PC-9 (cell line): ENCODE data around the gene APLN. TPM values are rescaled to one million over a fixed set of nuclear protein-coding genes. Genes with fewer than 3 reads are reported as not detected.

Source experiments
- BruUV-seq: library from RNA; stranded (reverse); fragments of 400-500 nt; replicated peaks from 2 replicates; lab custom pipeline; 2021; lab: Mats Ljungman, UMichigan
- CTCF ChIA-PET: fragments of 300-600 bp; sonication (Branson Sonifier 250); formaldehyde crosslinking; loops from one replicate; lab custom pipeline; 2022; ENCODE audit warnings: antibody characterized with exemption; lab: Charles Lee
- POLR2A ChIA-PET: fragments of 300-600 bp; sonication (Branson Sonifier 250); formaldehyde crosslinking; loops from one replicate; lab custom pipeline; 2022; ENCODE audit warnings: antibody characterized with exemption; ENCODE audit not compliant: unreplicated experiment; lab: Charles Lee
- DNase-seq, 2 experiments: peaks; one replicate each; pipeline versions ENCODE4 v3.0.0 to v3.0.0-alpha.2; 2015 to 2022; ENCODE audit warnings: mixed read lengths in 1 of 2
- H2AFZ ChIP-seq: fragments of 200-600 bp; sonication (generic); 2 replicates; pipeline ENCODE4 v1.8.1; 2017; ENCODE audit warnings: antibody characterized with exemption
- H3F3A ChIP-seq: fragments of 200-600 bp; sonication (generic); 2 replicates; pipeline ENCODE4 v1.8.1; 2017; ENCODE audit warnings: antibody characterized with exemption, mild to moderate bottlenecking, low read depth; ENCODE audit not compliant: insufficient read depth
- H3K27ac ChIP-seq: fragments of 200-600 bp; sonication (generic); 2 replicates; pipeline ENCODE4 v1.6.1; 2016; ENCODE audit warnings: mixed run types
- H3K27me3 ChIP-seq: fragments of 200-600 bp; sonication (generic); 2 replicates; pipeline ENCODE4 v1.6.1; 2016; ENCODE audit warnings: low read depth, mixed run types; ENCODE audit not compliant: insufficient read depth
- H3K36me3 ChIP-seq: fragments of 200-600 bp; sonication (generic); 2 replicates; pipeline ENCODE4 v1.6.1; 2016; ENCODE audit warnings: low read depth, mixed run types
- H3K4me1 ChIP-seq: fragments of 200-600 bp; sonication (generic); replicated peaks from 2 replicates; pipeline ENCODE4 v1.6.1; 2016; ENCODE audit warnings: mixed run types; ENCODE audit not compliant: insufficient read depth
- H3K4me2 ChIP-seq: fragments of 200-600 bp; sonication (generic); 2 replicates; pipeline ENCODE4 v1.6.1; 2017; ENCODE audit warnings: mixed run types
- H3K4me3 ChIP-seq: fragments of 200-600 bp; sonication (generic); 2 replicates; pipeline ENCODE4 v1.6.1; 2016; ENCODE audit warnings: mixed run types
- H3K79me2 ChIP-seq: fragments of 200-600 bp; sonication (generic); 2 replicates; pipeline ENCODE4 v1.6.1; 2017; ENCODE audit warnings: low read depth, mixed run types
- H3K9me2 ChIP-seq: fragments of 200-600 bp; sonication (generic); 2 replicates; pipeline ENCODE4 v1.8.1; 2017; ENCODE audit warnings: mild to moderate bottlenecking; ENCODE audit not compliant: insufficient read depth
- H3K9me3 ChIP-seq: fragments of 200-600 bp; sonication (generic); 2 replicates; pipeline ENCODE4 v1.8.1; 2016; ENCODE audit warnings: low read depth; ENCODE audit not compliant: insufficient read depth
- H4K20me1 ChIP-seq: fragments of 200-600 bp; sonication (generic); 2 replicates; pipeline ENCODE4 v1.8.1; 2017; ENCODE audit not compliant: insufficient read depth
- CTCF ChIP-seq: fragments of 200-600 bp; sonication (generic); conservative IDR thresholded peaks from 2 replicates; pipeline ENCODE4 v1.6.1; 2017; ENCODE audit warnings: mixed run types, antibody characterized with exemption, mild to moderate bottlenecking, moderate library complexity
- EZH2 ChIP-seq: fragments of 200-600 bp; sonication (generic); IDR thresholded peaks from 2 replicates; pipeline ENCODE4 v1.8.0; 2017; ENCODE audit warnings: antibody characterized with exemption, low read depth
- intact Hi-C: fragments of 100-400 bp; cut with micrococcal nuclease; formaldehyde crosslinking; loops from one replicate; pipeline ENCODE4 v1.10.0; 2022; ENCODE audit not compliant: unreplicated experiment
- total RNA-seq: library from RNA; stranded (reverse); gene quantifications from 2 replicates; pipeline ENCODE4 v1.2.3, GENCODE V29; 2021

The APLN gene
- total RNA-seq, 1 experiment from 2014 or later = 0.13 TPM

- no peak overlapping the region for H2AFZ ChIP-seq
- H3K9me3 ChIP-seq = no peaks in the 10 kb centered on the region
- no peaks in the 10 kb centered on the region for H3K36me3 ChIP-seq
- CTCF ChIA-PET = no interaction called here
- no peaks in the 10 kb centered on the region for H3K79me2 ChIP-seq
- intact Hi-C loops = no loop called here
- H3F3A ChIP-seq = no peaks in the 10 kb centered on the region
- no peak overlapping the region for H3K4me3 ChIP-seq
- no peak for DNase-seq
- H3K9me2 ChIP-seq = no peaks in the 10 kb centered on the region
- no peaks in the 10 kb centered on the region for H3K27me3 ChIP-seq
- H4K20me1 ChIP-seq = no peaks in the 10 kb centered on the region
- 0 out of 2 replicates have a peak, but pooled peaks cover 6% of the 10 kb centered on the region for H3K4me1 ChIP-seq
- no TSS peak for BruUV-seq
- no peak for TF ChIP-seq CTCF
- TF ChIP-seq EZH2 = no peak
- POLR2A ChIA-PET = no interaction called here
- H3K27ac ChIP-seq = no peak overlapping the region
- H3K4me2 ChIP-seq = no peak overlapping the region
Measured at GRCh38 chrX:129640737-129641136, 14.0 kb downstream of the APLN start.

- H3K79me2 ChIP-seq = no peaks in the 10 kb centered on the region
- no peaks in the 10 kb centered on the region for H3F3A ChIP-seq
- intact Hi-C loops = loop anchor here (10.0 kb wide), 1 partner anchor 186 kb away; no protein-coding TSS in a partner anchor
- no peaks in the 10 kb centered on the region for H3K27me3 ChIP-seq
- TF ChIP-seq EZH2 (no peak), CTCF (no peak)
- ChIA-PET CTCF (interaction anchor here (0.6 kb wide), 1 partner anchor 261 kb away, joined by 9 read pairs; no protein-coding TSS in a partner anchor), POLR2A (no interaction called here)
- H4K20me1 ChIP-seq = no peaks in the 10 kb centered on the region
- H2AFZ ChIP-seq = no peak overlapping the region
- DNase-seq = no peak
- H3K4me1 ChIP-seq = no peaks in the 10 kb centered on the region
- no peak overlapping the region for H3K4me3 ChIP-seq
- no peak overlapping the region for H3K4me2 ChIP-seq
- no peak overlapping the region for H3K27ac ChIP-seq
- H3K9me3 ChIP-seq = no peaks in the 10 kb centered on the region
- H3K36me3 ChIP-seq = no peaks in the 10 kb centered on the region
- BruUV-seq = no TSS peak
- H3K9me2 ChIP-seq = no peaks in the 10 kb centered on the region
Measured at GRCh38 chrX:129638917-129639316, 15.8 kb downstream of the APLN start.

- Histone ChIP-seq H2AFZ (no peak overlapping the region), H3K27ac (no peak overlapping the region), H3K27me3 (no peaks in the 10 kb centered on the region), H3K36me3 (no peaks in the 10 kb centered on the region), H3K4me3 (no peak overlapping the region), H3F3A (no peaks in the 10 kb centered on the region), H3K4me1 (no peaks in the 10 kb centered on the region), H3K9me2 (no peaks in the 10 kb centered on the region), H3K4me2 (no peak overlapping the region), H3K9me3 (no peaks in the 10 kb centered on the region), H3K79me2 (no peaks in the 10 kb centered on the region), H4K20me1 (no peaks in the 10 kb centered on the region)
- ChIA-PET POLR2A (interaction anchor here (0.6 kb wide), 1 partner anchor 10 kb away, joined by 3 read pairs; no protein-coding TSS in a partner anchor), CTCF (interaction anchor here (0.5 to 0.9 kb wide), 2 partner anchors 64 to 1082 kb away, joined by 4 to 5 read pairs; no protein-coding TSS in a partner anchor)
- no peak for TF ChIP-seq EZH2
- peak; percentile 99 for TF ChIP-seq CTCF
- intact Hi-C loops = loop anchor here (1.0 to 10.0 kb wide), 4 partner anchors 30 to 423 kb away; no protein-coding TSS in a partner anchor
- peak; percentile 41 to 66 for DNase-seq
- BruUV-seq = no TSS peak
Measured at GRCh38 chrX:129637217-129638109, 17.3 kb downstream of the APLN start.
